Left lung (tissue), 10 donors: ENCODE results near the gene TMEM229B. TPM values are rescaled to one million over a fixed set of nuclear protein-coding genes. Genes with fewer than 3 reads are reported as not detected.

Source experiments
- ATAC-seq: fragments of 200-7000 bp; cut with Tn5 transposase; one replicate; pipeline ENCODE4 v1.9.1; 2020; ENCODE audit warnings: moderate library complexity
- DNase-seq, 4 donors: peaks; one replicate each; pipeline ENCODE4 v3.0.0-alpha.2; 2013 to 2020
- H3K27ac ChIP-seq, 2 donors: fragments of 200-600 bp; sonication (generic) in 1 of 2; one replicate each; pipeline versions ENCODE4 v1.5.0 to v1.8.0; 2020 to 2021
- H3K27me3 ChIP-seq, 2 donors: fragments of 200-600 bp; sonication (generic) in 1 of 2; one replicate each; pipeline versions ENCODE4 v1.5.0 to v1.8.0; 2020 to 2021
- H3K36me3 ChIP-seq, 2 donors: fragments of 200-600 bp; sonication (generic) in 1 of 2; one replicate each; pipeline versions ENCODE4 v1.5.0 to v1.8.0; 2020 to 2021
- H3K4me1 ChIP-seq, 2 donors: fragments of 200-600 bp; one replicate each; pipeline ENCODE4 v1.8.0; 2021
- H3K4me3 ChIP-seq, 2 donors: fragments of 200-600 bp; sonication (generic) in 1 of 2; one replicate each; pipeline versions ENCODE4 v1.5.0 to v1.8.0; 2020 to 2021; ENCODE audit warnings: mild to moderate bottlenecking in 1 of 2
- H3K9me3 ChIP-seq, 2 donors: fragments of 200-600 bp; sonication (generic) in 1 of 2; one replicate each; pipeline versions ENCODE4 v1.5.0 to v1.8.0; 2020 to 2021
- intact Hi-C, 2 donors: fragments of 100-400 bp; cut with DNase I; formaldehyde crosslinking; loops; one replicate each; pipeline versions ENCODE4 v1.11.2 to v1.14.2; 2022
- polyA plus RNA-seq, 6 donors: library from polyadenylated mRNA; unstranded; fragments of 120-200 nt; gene quantifications; one replicate each; pipeline ENCODE4 v1.2.1, GENCODE V29; 2013; ENCODE audit not compliant: insufficient read length in 6 of 6
- total RNA-seq, 2 donors: library from RNA; stranded (reverse); fragmentation: NEBNext Ultra II Directional; extraction: Animal tissue kit (Norgen Biotek cat#: 25700); gene quantifications; one replicate each; pipeline ENCODE4 v1.2.1, GENCODE V29; 2021
- TF ChIP-seq, protein P1 (sequence below), 2 donors: fragments of 200-600 bp; sonication (generic) in 1 of 2; IDR thresholded peaks; one replicate each; pipeline versions ENCODE4 v1.5.0 to v1.8.0; 2021; ENCODE audit warnings: antibody characterized with exemption in 2 of 2
- donor health status: DM: no; HTN: yes; CAD: no.
- donor health status: DM: no; HTN: no; CAD: no.

The TMEM229B gene
- total and polyA plus RNA-seq, 8 donors, result 0.39 to 7.7 (median 0.77) TPM

DNA sequence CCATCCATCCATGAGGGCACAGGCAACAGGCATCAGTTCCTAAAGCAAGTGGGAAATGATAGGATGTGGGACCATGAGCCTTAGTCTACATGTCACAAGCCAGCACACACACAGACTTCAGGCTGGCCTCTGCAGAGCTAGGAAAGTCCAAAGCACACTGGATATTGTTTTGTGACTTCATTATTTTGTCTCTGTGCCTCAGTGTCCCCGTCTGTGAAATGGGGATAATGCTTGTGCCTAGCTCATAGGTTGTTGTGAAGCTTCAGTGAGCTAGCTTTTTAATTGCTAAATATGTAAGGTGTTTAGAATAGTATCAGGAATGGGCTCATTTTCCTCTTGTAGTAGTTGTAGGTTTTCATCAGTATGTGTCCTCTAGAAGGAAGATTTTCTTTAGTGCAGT, 49.6 kb downstream of the TMEM229B start:
- DNase-seq (no peak), ATAC-seq (no peak)
- Histone ChIP-seq H3K27ac (no peak overlapping the region), H3K36me3 (no peaks in the 10 kb centered on the region), H3K27me3 (peaks cover 0 to 11% of the 10 kb centered on the region in 2 donors), H3K4me1 (no peaks in the 10 kb centered on the region), H3K9me3 (no peaks in the 10 kb centered on the region), H3K4me3 (no peak overlapping the region)
- TF ChIP-seq, protein P1, sequence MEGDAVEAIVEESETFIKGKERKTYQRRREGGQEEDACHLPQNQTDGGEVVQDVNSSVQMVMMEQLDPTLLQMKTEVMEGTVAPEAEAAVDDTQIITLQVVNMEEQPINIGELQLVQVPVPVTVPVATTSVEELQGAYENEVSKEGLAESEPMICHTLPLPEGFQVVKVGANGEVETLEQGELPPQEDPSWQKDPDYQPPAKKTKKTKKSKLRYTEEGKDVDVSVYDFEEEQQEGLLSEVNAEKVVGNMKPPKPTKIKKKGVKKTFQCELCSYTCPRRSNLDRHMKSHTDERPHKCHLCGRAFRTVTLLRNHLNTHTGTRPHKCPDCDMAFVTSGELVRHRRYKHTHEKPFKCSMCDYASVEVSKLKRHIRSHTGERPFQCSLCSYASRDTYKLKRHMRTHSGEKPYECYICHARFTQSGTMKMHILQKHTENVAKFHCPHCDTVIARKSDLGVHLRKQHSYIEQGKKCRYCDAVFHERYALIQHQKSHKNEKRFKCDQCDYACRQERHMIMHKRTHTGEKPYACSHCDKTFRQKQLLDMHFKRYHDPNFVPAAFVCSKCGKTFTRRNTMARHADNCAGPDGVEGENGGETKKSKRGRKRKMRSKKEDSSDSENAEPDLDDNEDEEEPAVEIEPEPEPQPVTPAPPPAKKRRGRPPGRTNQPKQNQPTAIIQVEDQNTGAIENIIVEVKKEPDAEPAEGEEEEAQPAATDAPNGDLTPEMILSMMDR (IDR thresholded peaks at IDR 0.05), result no peak
- intact Hi-C loops, result no loop called here

DNA sequence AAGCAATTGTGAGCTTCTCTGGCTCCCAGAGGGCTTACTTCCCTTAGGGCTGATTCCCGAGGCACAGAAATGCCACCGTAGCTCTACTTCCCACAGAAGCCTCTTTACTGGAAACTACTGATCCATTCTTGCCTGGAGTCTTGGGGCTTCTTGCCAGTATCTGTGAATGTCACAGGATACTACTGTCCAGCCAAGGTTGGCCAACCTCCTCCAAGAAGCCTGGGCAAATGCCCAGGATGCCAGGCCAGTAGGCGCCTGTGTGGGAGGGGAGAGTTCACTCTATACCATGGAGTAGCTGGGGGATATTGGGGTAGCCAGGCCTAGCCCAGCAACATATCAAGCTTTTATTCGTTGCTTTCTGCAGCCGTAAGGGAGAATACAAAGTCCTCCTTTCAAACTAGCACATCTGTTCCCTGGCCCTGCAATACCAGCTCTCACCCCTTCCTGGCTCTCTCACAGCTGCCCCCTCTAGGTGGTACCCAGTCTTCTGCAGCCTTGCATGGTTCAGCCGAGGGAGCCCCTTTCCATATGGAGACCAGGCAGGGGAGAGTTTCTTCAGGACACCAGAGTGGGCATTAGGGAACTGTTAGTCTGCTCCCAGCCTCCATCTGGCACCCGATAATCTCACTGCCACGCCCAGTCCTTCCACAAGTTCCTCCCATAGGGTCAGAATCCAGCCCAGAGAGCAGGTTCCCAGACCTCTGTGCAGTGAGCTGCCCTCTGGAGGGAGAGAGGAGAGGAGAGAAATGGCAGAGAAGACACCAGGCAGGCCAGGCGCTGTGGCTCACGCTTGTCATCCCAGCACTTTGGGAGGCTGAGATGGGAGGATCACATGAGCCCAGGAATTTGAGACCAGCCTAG, 52.3 kb downstream of the TMEM229B start:
- no peaks in the 10 kb centered on the region for H3K9me3 ChIP-seq
- ATAC-seq, result no peak
- no peak for DNase-seq
- H3K4me1 ChIP-seq, result no peaks in the 10 kb centered on the region
- H3K4me3 ChIP-seq, result no peak overlapping the region
- H3K27ac ChIP-seq, result no peak overlapping the region
- H3K36me3 ChIP-seq, result no peaks in the 10 kb centered on the region
- TF ChIP-seq, protein P1 (IDR thresholded peaks at IDR 0.05), result no peak
- intact Hi-C loops, result no loop called here
- H3K27me3 ChIP-seq, result peaks cover 0 to 11% of the 10 kb centered on the region in 2 donors

DNA sequence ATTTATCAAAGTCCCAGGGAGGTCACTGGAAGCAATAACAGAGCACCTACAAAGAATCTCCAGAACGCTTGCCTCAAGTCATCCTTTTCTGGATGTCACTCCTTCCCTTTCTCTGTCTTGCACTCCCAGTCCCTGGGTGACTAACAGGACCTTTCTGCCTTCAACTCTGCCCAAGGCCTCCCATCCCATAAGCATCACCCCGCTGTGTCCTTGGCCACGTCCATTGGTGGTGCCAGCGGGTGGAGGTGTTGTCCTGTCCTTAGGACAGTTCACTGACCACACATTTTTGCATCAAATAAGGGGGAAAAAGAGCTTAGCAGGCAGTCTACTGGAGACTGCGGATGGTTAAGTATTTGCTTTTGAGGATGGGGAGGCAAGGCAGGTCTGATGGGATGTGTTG, 52.9 kb downstream of the TMEM229B start:
- ATAC-seq, result no peak
- Histone ChIP-seq H3K36me3 (no peaks in the 10 kb centered on the region), H3K27me3 (peaks cover 0 to 11% of the 10 kb centered on the region in 2 donors), H3K4me1 (no peaks in the 10 kb centered on the region), H3K4me3 (no peak overlapping the region), H3K9me3 (no peaks in the 10 kb centered on the region), H3K27ac (no peak overlapping the region)
- TF ChIP-seq, protein P1 (IDR thresholded peaks at IDR 0.05), result no peak
- DNase-seq, result no peak
- intact Hi-C loops, result no loop called here

GRCh38 chr14:67432050-67432564, 56.4 kb downstream of the TMEM229B start:
- Histone ChIP-seq H3K27ac (no peak overlapping the region), H3K36me3 (no peaks in the 10 kb centered on the region), H3K9me3 (no peaks in the 10 kb centered on the region), H3K4me1 (peaks cover 2 to 3% of the 10 kb centered on the region in 2 donors), H3K27me3 (peaks cover 0 to 11% of the 10 kb centered on the region in 2 donors), H3K4me3 (no peak overlapping the region)
- intact Hi-C loops, result no loop called here
- no peak for ATAC-seq
- no peak for DNase-seq
- TF ChIP-seq, protein P1 (IDR thresholded peaks at IDR 0.05), result no peak

- H3K27me3 ChIP-seq, result peaks cover 0 to 15% of the 10 kb centered on the region in 2 donors
- TF ChIP-seq, protein P1 (IDR thresholded peaks at IDR 0.05), result no peak
- DNase-seq (no peak), ATAC-seq (no peak)
- H3K27ac ChIP-seq, result no peak overlapping the region
- no peaks in the 10 kb centered on the region for H3K9me3 ChIP-seq
- intact Hi-C loops, result loop anchor here in 1 of 2 donors (5.0 kb wide), 1 partner anchor 143 kb away; no protein-coding TSS in a partner anchor
- H3K4me1 ChIP-seq, result peaks cover 2 to 3% of the 10 kb centered on the region in 2 donors
- H3K36me3 ChIP-seq, result no peaks in the 10 kb centered on the region
- no peak overlapping the region for H3K4me3 ChIP-seq
These were observed 58.9 kb downstream of the TMEM229B start for GRCh38 chr14:67429510-67430205.
